HG03354 (cell line): ENCODE measurements around the gene SUFU.

ENCODE experiments used
- ATAC-seq: cut with Tn5 transposase; IDR thresholded peaks from one replicate; pipeline ENCODE4 v1.9.1; 2021; ENCODE audit warnings: mild to moderate bottlenecking; ENCODE audit not compliant: unreplicated experiment, poor library complexity, severe bottlenecking

SUFU gene

DNA sequence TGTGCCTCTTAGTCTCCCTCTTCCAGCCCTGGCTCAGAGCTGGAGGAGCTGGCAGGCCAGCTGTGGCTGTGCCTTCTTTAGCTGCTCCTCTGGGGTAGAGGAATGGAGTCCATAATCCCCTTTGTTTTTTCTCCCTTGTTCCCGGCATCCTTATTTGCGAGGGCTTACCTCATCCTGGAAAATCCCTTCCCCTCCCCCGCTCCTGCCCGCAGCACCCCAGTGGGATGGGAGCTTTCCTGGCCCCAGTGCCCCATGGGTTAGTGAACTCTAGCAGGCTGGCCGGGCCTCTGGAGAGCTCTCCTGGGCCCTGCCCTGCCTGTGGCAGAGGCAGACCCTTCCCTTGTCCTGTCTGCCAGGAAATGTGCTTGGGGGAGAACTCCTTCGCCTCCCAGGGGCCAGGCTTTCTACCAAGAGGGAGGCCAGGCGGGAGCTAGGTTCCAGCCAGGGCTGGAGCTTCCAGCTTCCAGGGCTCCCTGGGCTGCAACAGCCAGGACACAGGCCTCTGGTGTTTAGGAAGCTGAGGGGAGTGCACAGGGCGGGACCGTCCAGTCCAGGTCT lies 124.0 kb downstream of the SUFU start:
- ATAC-seq = no peak

DNA sequence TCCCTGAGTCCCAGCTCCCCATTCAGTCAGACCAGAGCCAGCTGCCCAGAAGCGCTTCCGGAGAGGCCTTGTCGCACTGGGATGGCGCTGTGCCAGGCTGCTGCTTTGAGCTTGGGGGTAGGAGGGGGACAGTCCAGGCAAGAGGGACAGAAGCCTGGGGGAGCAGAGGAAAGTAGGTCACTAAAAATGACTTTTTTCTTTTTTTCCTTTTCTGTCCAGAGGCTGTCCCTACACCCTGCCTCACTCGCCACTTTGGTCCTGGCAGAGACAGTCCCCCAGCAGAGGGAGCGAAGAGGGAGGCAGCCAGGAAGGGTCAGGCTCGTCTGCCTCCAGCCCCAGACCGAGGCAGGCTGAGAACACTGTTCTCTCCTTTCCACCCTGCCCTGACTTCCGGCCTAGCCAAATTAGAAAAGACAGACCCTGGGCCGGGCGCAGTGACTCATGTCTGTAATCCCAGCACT lies 124.7 kb downstream of the SUFU start:
- ATAC-seq = no peak

DNA sequence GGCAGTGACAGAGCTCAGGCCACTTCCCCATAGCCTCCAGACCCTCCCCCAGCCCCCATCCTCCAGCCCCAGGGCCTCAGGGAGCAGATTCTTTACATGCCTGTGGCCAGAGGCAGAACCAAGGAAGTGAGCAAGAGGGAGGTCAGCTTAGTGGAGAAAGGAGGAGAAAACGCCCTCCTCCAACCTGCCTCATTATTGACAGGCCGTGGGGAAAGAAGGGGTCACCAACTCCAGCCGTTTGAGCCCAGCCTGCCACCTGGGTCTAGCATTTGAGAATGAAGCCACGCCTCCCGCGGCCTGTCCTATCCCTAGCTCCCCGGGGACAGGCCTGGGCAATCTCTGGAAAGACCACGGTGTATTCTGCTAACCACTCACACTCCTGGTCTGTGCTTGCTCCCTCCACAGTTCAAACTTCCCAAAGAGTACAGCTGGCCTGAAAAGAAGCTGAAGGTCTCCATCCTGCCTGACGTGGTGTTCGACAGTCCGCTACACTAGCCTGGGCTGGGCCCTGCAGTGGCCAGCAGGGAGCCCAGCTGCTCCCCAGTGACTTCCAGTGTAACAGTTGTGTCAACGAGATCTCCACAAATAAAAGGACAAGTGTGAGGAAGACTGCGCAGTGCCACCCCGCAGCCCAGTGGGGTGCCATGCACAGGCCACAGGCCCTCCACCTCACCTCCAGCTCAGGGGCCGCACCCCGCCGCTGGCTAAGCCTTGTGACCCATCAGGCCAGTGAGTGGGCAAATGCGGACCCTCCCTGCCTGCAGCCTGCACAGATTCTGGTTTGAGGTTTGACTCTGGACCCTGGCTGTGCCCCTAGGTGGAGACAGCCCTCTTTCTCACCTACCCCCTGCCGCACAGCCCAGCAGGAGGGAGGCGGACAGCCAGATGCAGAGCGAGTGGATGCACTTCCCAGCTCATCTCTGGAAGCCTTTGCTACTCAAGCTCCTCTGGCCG lies 126.2 kb downstream of the SUFU start:
- no peak for ATAC-seq

DNA sequence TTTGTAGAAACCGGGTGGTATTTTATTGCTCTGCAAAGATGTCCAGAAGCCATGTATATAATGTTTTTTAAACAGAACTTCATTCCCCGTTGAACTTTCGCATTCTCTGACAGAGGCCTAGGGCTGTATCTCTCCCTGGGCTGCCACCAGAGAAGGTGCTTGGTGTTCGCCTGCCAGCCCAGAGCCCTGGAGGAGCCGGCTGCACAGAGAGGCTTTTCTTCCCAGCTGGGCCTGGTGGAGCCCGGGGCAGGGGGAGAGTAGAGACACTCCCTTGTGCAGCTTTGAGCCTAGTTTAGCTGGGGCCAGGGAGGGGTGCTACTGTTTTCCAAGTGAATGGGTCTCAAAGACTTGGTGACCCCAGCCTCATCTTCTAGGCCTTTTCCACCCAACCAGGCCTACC lies 126.9 kb downstream of the SUFU start:
- no peak for ATAC-seq

DNA sequence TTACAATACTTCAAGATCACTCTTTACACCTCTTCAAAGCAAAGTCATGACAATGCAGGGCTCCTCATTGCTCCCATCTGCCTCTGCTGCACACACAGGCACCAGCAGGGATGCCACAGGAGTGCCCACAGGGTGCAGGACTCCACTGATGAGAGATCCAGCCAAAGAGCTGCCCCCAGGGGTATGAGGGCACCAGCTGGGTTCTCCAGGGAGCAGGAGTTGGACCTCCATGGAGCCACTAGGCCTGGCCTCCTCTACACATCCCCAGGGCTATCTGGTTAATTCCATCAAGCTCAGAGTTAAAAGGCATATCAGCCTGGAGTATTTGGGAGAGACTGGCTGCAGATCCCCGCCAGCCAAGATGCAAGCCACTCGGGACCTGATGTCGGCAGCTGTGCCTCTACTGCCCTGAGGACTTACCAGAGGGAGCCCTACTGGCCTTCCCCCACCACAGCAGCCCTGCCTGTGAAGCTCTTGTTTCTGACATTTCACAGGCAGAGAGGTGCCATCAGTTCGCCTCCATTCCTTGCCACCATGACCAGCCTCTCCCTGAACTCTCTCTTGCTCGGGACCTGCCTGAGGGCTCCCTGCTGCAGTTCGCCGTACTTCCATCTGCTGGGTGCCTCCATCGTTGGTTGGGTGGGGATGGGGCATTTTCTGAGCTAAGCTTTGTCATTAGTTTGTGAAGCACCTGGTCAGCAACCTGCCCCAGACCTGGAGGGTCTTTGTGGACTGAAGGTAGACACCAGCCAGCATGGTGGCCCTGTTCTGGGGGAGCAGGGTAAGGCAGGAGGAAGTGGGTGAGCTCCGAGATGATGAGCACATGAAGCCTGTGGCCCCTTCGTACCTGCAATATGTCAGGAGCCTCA lies 128.0 kb downstream of the SUFU start:
- ATAC-seq = no peak

DNA sequence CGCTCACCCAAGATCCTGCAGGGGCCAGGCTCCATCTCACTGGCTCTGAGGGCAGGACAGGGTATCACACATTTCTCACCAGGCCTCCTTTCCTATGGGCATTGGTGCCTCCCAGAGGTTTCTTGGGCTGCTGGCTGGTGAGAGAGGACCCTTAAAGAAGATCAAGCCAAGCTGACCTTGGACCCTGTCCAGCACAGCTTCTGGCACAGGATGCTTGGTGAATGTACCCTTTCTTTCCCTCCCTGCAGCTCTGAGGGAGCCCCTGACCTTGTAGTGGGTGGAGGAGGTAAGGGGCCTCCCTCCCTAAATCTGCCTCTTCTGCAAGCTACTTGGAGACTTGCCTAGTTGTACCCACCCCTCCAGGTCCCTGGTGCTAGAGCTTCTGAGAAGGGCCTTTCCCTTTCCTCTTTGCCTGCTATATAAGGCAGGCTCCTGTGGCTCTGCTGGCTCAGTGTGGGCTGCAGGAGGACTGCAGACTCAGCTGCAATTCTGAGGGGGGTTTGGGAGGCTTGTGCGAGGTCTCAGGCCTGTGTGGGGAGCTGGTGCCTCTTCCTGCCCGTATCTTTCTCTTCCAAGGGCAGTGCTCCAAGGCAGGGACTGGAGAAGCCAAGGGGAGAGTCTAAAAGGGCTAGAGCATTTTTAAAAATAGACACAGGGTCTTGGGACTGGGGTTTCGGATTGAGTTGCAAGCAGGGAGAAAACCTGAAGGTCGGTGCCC lies 128.8 kb downstream of the SUFU start:
- no peak for ATAC-seq

DNA sequence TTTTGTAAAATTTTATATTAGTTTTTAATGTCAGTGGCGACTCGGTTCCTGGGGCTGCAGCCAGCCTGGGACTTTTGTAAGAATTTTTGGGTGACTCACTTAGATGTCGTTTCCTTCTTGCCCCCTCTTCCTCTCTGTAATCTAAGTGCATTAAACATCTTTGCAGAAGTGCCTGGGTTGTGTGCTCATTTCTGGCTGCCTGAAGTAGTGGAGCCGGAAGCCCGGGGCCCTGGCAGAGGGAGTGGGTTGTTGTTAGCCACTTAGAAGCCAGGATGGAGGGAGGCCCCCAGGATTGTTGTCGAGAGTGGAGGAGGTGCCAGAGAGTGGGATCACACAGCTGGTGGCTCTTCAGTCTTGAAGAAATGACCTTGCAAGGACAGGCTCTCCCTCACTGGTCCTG lies 129.5 kb downstream of the SUFU start:
- no peak for ATAC-seq

DNA sequence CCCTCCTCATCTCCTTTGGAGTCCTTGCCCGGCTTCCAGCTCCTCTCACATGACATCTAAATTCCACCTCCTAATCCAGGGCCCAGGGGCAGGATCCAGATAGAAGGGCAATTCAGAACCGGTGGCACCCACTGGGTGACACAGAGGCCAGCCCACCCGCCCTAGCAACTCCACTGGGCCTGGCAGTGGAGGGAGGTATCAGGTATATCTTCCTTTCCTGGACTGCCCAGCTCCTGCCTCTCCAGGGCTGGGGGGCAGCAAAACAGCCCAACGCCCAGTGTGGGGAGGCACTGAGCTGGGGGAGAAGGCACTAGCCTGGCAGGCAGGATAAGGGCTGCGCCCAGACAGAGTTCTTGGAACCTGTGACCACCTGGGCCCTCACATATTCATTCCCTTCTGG lies 130.1 kb downstream of the SUFU start:
- ATAC-seq = no peak

DNA sequence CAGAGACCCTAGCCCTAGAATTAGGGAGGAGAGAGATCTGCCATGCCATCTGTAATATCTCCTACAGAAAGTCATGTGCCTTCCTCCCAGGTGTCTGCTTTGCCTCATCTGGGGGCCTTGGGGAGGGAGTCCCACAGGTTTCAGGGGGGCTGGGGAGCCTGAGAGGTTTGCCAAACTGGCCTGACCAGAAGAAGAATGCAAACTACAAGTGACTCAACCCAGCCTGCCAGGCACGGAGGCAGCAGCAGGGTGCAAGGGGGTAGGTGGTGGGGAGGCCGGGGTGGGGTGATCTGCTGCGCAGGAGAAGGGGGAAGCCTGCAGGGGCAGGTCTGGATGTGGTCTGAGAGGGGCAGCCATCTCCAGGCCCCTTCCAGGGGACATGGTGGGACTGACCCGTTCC lies 130.9 kb downstream of the SUFU start:
- ATAC-seq = no peak

DNA sequence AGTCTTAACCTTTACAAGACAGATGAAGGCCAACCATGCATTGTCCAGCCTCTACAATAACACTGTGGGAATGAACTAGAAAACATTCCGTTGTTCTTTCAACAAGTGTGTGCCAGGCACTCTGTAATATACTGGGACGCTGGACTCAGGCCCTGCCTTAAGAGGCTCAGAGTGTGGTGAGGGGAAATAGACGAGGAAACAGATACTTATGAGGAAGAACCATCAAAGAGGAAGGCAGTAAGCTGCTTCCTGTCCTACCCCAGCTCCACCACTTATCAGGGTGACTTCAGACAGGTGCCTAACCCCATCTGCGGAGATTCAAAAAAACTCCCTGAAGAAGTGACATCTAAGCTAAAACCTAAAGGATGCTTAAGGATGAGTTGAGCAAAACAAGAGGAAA lies 131.6 kb downstream of the SUFU start:
- no peak for ATAC-seq

DNA sequence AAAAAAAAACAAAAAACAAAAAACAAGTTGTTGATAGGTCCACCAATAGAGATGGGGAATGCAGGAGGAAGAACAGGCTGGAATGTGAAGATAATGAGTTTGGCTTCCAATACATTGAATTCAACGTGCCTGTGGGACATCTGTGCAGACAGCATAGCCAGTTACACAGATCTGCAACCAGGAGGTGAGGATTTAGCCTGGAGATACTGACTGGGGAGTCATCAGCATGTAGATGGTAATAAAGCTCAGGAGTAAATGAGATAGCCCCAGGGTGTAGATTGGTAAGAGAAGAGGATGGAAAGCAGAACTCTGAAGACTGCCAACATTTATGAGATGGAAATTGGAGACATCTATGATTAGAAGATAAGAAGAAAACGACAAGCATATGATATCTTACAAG lies 135.8 kb downstream of the SUFU start:
- ATAC-seq = no peak

DNA sequence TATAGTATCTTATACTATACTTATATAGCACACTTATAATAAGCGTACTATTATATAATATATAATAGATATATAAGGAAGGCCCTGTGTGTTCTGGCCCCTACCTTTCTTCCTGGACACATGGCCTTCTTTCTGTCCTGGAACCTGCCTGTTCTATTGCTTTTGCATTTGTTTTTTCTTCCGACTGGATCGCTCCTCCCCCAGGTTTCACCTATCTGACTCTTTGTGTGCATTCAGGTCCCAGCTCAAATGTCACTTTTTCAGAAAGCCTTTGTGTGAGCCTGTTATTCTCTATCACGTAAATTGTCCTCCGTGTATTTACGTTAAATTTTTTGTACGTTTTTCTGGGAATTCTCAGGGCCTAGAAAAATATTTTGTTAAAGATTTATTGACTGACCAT lies 137.6 kb downstream of the SUFU start:
- no peak for ATAC-seq

DNA sequence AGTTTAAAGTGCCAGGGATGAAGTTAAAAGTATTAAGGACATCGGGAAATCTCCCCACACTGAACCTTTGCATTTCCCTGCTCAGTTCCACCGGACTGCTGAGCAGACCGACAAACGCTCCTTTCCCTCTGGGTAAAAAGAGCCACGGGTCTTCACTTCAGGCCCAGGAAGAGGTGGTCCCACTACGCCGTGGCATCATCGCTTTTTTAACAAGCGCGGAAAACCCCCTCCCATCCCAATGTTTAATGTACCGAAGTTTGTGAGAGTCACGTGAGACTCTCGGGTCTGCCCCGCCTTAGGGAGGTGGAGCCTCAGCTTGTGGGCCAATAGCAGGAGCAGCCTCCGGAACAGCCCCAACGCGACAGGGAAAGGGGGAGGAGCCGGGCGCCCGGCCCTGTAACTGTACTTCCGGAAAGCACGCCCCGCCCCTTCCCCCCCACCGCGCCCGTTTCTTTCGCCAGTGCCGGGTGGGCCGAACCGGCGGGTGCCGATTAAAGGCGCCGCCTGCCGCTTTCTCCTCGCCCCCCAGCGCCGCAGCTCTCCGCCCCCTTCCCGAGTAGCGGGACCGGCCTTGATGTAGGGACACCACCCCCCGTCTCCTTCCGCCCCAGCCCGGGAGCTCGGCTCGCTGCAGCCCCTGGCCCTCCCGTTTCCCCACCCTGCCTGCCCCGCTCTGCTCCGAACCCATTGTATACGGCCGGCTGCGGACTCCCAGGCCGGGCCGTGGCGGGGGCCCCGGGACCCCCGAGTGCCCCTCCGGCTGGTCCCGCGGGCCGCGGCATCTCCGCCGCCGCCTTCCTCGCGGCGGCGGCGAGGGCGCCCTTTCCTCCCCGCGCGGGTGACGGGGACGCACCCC lies 138.3 kb downstream of the SUFU start:
- peak; percentile 50 for ATAC-seq

DNA sequence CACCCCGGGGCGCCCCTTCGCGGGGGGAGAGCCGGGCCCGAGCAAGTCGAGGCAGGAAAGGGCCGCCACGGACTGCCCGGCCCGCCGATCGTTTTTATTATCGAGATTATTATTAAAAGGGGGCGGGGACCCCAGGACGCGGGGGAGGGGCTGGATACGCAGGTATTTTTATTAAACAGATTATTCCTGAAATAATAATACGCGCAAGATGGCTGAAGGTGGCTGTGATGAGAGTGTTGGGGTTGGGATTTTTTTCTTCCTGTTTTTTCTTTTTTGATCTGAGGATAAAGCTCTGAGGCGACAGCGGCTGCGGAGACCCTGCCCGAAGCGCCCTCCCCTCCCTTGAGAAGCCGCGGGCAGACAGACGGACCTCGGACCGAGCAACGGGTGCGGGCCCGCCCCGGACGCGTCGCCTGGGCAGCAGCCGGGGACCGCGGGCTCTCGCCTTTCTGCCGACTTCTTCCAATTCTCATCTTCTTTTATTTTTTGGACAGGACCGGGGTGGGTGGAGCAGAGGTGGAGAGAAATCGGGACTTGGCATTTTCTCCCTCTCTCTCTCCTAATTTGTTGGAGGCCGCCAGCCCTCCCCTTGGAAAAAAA lies 139.1 kb downstream of the SUFU start:
- ATAC-seq = peak; percentile 1

DNA sequence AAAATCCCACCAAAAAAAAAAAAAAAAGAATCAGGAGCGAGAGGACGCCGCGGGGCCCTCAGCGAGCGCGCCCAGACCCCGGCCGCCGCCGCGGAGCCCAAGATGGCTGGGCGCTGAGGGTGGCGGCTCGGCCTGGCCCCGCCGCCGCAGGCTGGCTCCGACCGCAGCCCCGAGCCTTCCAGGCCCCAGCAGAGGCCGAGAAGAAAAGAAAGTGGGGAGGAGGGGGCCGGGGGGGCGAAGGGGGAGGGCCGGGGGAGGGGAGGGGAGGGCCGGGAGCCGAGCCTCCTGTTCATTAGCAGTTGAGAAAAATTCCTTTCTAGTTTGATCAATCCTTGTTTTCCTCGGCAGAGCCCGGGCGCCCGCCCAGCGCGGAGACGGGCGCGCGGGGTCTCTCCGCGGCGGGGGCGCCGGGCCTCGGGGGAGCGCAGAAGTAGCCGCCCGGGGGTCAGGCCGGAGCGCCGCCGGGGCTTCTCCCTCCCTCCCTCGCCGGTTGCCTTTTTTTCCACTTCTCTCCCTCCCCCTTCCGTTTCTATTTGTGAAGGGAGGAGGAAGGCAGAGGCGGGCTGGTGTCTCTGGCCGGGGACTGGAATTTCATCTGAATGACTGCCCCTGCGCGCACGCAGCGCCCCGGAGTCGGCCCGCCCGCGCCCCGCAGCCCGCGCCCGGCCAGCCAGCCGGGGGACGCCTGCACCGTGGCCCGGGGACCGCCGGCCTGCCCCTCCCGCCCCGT lies 139.7 kb downstream of the SUFU start:
- ATAC-seq = no peak

DNA sequence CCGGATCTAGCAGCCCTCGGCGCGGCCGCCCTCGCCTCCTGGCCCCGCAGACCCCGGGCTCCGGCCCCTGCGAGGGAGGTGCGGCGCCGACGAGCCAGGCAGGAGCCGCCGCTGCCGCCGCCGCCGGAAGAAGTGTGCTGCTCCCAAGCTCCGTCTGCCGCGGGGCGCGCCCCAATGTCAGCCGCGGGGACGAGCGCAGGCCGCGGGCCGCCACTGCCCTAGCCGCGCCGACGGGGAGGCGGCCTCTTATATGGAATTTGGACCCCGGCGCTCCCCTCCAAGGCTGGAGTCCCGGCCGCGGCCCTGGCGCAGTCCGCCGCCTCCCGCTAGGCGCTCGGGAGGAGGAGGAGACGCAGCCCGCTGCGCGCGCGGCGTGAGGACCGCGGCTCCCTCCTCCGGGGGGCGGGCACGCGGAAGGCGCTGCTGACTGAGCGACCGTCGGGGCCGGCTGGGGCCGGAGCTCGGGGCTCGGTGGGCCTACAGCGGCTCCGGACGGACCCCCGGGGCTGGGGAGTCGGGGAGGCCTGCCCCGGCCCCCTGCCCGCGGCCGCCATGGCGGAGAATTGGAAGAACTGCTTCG lies 140.4 kb downstream of the SUFU start, which contains the start of gene TRIM8:
Gene TRIM8, plus strand, starts transcription at position 414 of the 580 bp plus-strand sequence. Its CDS starts 139 bp downstream, at position 553.
- no peak for ATAC-seq

DNA sequence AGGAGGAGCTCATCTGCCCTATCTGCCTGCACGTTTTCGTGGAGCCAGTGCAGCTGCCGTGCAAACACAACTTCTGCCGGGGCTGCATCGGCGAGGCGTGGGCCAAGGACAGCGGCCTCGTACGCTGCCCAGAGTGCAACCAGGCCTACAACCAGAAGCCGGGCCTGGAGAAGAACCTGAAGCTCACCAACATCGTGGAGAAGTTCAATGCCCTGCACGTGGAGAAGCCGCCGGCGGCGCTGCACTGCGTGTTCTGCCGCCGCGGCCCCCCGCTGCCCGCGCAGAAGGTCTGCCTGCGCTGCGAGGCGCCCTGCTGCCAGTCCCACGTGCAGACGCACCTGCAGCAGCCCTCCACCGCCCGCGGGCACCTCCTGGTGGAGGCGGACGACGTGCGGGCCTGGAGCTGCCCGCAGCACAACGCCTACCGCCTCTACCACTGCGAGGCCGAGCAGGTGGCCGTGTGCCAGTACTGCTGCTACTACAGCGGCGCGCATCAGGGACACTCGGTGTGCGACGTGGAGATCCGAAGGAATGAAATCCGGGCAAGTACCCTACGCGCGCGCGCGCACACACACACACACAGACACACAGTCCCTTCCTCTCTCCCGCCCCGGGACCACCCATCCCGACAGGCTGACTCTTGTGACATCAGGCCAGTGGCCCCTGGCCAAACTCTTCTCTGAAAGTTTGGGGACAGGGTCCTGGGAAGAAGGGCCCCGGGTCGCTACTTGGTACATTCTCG lies 141.0 kb downstream of the SUFU start:
- ATAC-seq = peak; percentile 12
